Caco-2 (cell line): ENCODE measurements around the gene NMRK2. TPM values are rescaled to one million over a fixed set of nuclear protein-coding genes. Genes with fewer than 3 reads are reported as not detected.
"Not testable (repeated sequence)": the region's sequence is repeated elsewhere in the genome, so short reads cannot be mapped to it uniquely, and the experiment has no call there.

Experiments
- Bru-seq: library from RNA; stranded (reverse); fragments of 400-500 nt; gene quantifications from one replicate; lab custom pipeline; 2021; lab: Mats Ljungman, UMichigan
- BruChase-seq, 2 experiments: library from RNA; stranded (reverse); fragments of 400-500 nt; gene quantifications; one replicate each; lab custom pipeline; 2021; lab: Mats Ljungman, UMichigan
- BruUV-seq: library from RNA; stranded (reverse); fragments of 400-500 nt; replicated peaks from 2 replicates; lab custom pipeline; 2021; lab: Mats Ljungman, UMichigan
- CTCF ChIA-PET: fragments of 300-600 bp; sonication (Branson Sonifier 250); formaldehyde crosslinking; loops from one replicate; lab custom pipeline; 2022; ENCODE audit warnings: antibody characterized with exemption; lab: Charles Lee
- POLR2A ChIA-PET: fragments of 300-600 bp; sonication (Branson Sonifier 250); formaldehyde crosslinking; loops from one replicate; lab custom pipeline; 2022; ENCODE audit warnings: antibody characterized with exemption; lab: Charles Lee
- DNase-seq, 2 experiments: peaks; one replicate each; pipeline versions ENCODE4 v3.0.0 to v3.0.0-alpha.2; 2020 to 2022
- H3K27me3 ChIP-seq: replicated peaks from 2 replicates; pipeline ENCODE4 v1.6.0; 2011; ENCODE audit warnings: low read length; ENCODE audit not compliant: control insufficient read depth, insufficient read depth
- H3K36me3 ChIP-seq: 2 replicates; pipeline ENCODE4 v1.5.1; 2011; ENCODE audit warnings: low read length; ENCODE audit not compliant: control insufficient read depth, insufficient read depth
- H3K4me1 ChIP-seq: fragments of 250-450 bp; sonication (Bioruptor Pico); 2 replicates; pipeline ENCODE4 v1.5.1; 2020; ENCODE audit warnings: mild to moderate bottlenecking
- H3K4me3 ChIP-seq: 2 replicates; pipeline ENCODE4 v1.5.1; 2011; ENCODE audit warnings: low read depth, mild to moderate bottlenecking, control low read depth, low read length
- H3K9me3 ChIP-seq: fragments of 250-450 bp; sonication (Bioruptor Pico); 2 replicates; pipeline ENCODE4 v1.5.1; 2020; ENCODE audit warnings: mild to moderate bottlenecking, moderate library complexity
- H3K27ac Mint-ChIP-seq: one replicate; pipeline ENCODE4 v1.8.0; 2022; ENCODE audit warnings: mixed read lengths; ENCODE audit not compliant: unreplicated experiment
- H3K27me3 Mint-ChIP-seq: one replicate; pipeline ENCODE4 v1.8.0; 2022; ENCODE audit warnings: mixed read lengths; ENCODE audit not compliant: insufficient read depth, unreplicated experiment
- H3K36me3 Mint-ChIP-seq: one replicate; pipeline ENCODE4 v1.8.0; 2022; ENCODE audit warnings: mild to moderate bottlenecking, mixed read lengths; ENCODE audit not compliant: insufficient read depth, unreplicated experiment
- H3K4me1 Mint-ChIP-seq: one replicate; pipeline ENCODE4 v1.8.0; 2022; ENCODE audit warnings: low read depth, mixed read lengths; ENCODE audit not compliant: unreplicated experiment
- H3K4me3 Mint-ChIP-seq: one replicate; pipeline ENCODE4 v1.8.0; 2022; ENCODE audit warnings: mild to moderate bottlenecking, moderate library complexity, mixed read lengths; ENCODE audit not compliant: unreplicated experiment
- H3K9me3 Mint-ChIP-seq: one replicate; pipeline ENCODE4 v1.8.0; 2022; ENCODE audit warnings: mixed read lengths; ENCODE audit not compliant: unreplicated experiment
- intact Hi-C: fragments of 100-400 bp; cut with micrococcal nuclease; formaldehyde crosslinking; loops from one replicate; pipeline ENCODE4 v1.10.0; 2022; ENCODE audit not compliant: unreplicated experiment
- long read RNA-seq: library from polyadenylated mRNA; stranded (forward); transcript quantifications from one replicate; pipeline ENCODE4 v2.0.0, GENCODE V29; 2022
- total RNA-seq: library from RNA; stranded (reverse); gene quantifications from 2 replicates; pipeline ENCODE4 v1.2.3, GENCODE V29; 2022
- TF ChIP-seq, protein P1 (sequence below), 2 experiments: fragments of 200-600 bp in 1 of 2; IDR thresholded peaks; 1 replicate in 1 of 2; 2 replicates in 1 of 2; pipeline versions ENCODE4 v1.5.1 to v1.8.0; 2011 to 2022; ENCODE audit warnings: antibody characterized with exemption in 1 of 2, control low read depth in 1 of 2, inconsistent platforms in 1 of 2, low read depth in 1 of 2, low read length in 1 of 2, mild to moderate bottlenecking in 1 of 2, moderate library complexity in 1 of 2; ENCODE audit not compliant: insufficient read depth in 1 of 2, severe bottlenecking in 1 of 2, unreplicated experiment in 1 of 2

The NMRK2 gene, protein sequence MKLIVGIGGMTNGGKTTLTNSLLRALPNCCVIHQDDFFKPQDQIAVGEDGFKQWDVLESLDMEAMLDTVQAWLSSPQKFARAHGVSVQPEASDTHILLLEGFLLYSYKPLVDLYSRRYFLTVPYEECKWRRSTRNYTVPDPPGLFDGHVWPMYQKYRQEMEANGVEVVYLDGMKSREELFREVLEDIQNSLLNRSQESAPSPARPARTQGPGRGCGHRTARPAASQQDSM
- total RNA-seq: not detected in 2 replicates
- not detected for Bru-seq, nascent RNA
- BruChase-seq, experiment 1, labeled RNA remaining after a 2-hour chase: not detected
- not detected for BruChase-seq, experiment 2, labeled RNA remaining after a 6-hour chase
- long read RNA-seq: 0 reads

- no peaks in the 10 kb centered on the region for H3K9me3 Mint-ChIP-seq
- BruUV-seq: no TSS peak
- no peaks in the 10 kb centered on the region for H3K27me3 Mint-ChIP-seq
- Histone ChIP-seq H3K36me3 (no peaks in the 10 kb centered on the region), H3K27me3 (no peaks in the 10 kb centered on the region), H3K4me1 (no peaks in the 10 kb centered on the region), H3K9me3 (no peaks in the 10 kb centered on the region), H3K4me3 (no peak within 1 kb of the TSS)
- ChIA-PET POLR2A (no interaction called here), CTCF (no interaction called here)
- H3K27ac Mint-ChIP-seq: no peak within 1 kb of the TSS
- DNase-seq: no peak
- TF ChIP-seq, protein P1, sequence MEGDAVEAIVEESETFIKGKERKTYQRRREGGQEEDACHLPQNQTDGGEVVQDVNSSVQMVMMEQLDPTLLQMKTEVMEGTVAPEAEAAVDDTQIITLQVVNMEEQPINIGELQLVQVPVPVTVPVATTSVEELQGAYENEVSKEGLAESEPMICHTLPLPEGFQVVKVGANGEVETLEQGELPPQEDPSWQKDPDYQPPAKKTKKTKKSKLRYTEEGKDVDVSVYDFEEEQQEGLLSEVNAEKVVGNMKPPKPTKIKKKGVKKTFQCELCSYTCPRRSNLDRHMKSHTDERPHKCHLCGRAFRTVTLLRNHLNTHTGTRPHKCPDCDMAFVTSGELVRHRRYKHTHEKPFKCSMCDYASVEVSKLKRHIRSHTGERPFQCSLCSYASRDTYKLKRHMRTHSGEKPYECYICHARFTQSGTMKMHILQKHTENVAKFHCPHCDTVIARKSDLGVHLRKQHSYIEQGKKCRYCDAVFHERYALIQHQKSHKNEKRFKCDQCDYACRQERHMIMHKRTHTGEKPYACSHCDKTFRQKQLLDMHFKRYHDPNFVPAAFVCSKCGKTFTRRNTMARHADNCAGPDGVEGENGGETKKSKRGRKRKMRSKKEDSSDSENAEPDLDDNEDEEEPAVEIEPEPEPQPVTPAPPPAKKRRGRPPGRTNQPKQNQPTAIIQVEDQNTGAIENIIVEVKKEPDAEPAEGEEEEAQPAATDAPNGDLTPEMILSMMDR (IDR thresholded peaks at IDR 0.05; ENCODE audit: insufficient read depth in 1 of 2, low read depth in 1 of 2, low read length in 1 of 2, severe bottlenecking in 1 of 2, unreplicated experiment in 1 of 2): no peak
- H3K36me3 Mint-ChIP-seq: no peaks in the 10 kb centered on the region
- H3K4me1 Mint-ChIP-seq: no peaks in the 10 kb centered on the region
- H3K4me3 Mint-ChIP-seq: no peak within 1 kb of the TSS
- intact Hi-C loops: no loop called here
Observed at GRCh38 chr19:3932931-3933810, at the start of gene NMRK2. Gene NMRK2 (plus strand): TSS chr19:3933069. CDS start chr19:3933672, 603 bp downstream.

DNA sequence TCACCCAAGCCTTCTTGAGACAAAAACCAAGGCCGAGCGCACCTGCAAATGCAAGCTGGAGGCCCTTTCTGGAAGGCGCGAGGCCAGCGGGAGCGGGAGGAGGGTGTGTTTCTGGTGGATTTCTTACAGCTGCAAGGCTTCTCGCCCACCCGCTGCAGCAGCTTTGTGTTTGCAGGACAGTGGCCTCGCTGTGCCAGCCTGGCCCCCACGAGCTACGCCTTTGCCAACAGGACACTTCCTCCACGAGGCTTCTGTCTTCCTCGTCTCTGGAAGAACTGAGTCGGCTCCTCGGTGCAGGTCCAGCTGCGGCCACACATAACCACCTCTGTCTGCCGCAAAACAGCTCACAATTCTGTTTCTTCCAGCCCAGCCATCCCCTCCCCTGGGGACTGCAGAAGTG is 42.3 kb upstream of the NMRK2 start:
- TF ChIP-seq, protein P1 (IDR thresholded peaks at IDR 0.05; ENCODE audit: insufficient read depth in 1 of 2, low read depth in 1 of 2, low read length in 1 of 2, severe bottlenecking in 1 of 2, unreplicated experiment in 1 of 2): no peak
- ChIA-PET POLR2A (no interaction called here), CTCF (no interaction called here)
- no peak overlapping the region for H3K4me3 Mint-ChIP-seq
- H3K9me3 ChIP-seq: no peaks in the 10 kb centered on the region
- no peaks in the 10 kb centered on the region for H3K27me3 ChIP-seq
- no peaks in the 10 kb centered on the region for H3K4me1 ChIP-seq
- H3K9me3 Mint-ChIP-seq: no peaks in the 10 kb centered on the region
- no peak for DNase-seq
- no peaks in the 10 kb centered on the region for H3K36me3 Mint-ChIP-seq
- no peaks in the 10 kb centered on the region for H3K4me1 Mint-ChIP-seq
- no peaks in the 10 kb centered on the region for H3K27me3 Mint-ChIP-seq
- no peaks in the 10 kb centered on the region for H3K36me3 ChIP-seq
- intact Hi-C loops: no loop called here
- no peak overlapping the region for H3K4me3 ChIP-seq
- H3K27ac Mint-ChIP-seq: no peak overlapping the region
- no TSS peak for BruUV-seq

- no peaks in the 10 kb centered on the region for H3K4me1 ChIP-seq
- Mint-ChIP-seq H3K9me3 (no peaks in the 10 kb centered on the region), H3K27me3 (no peaks in the 10 kb centered on the region), H3K27ac (no peak overlapping the region), H3K4me3 (no peak overlapping the region), H3K36me3 (no peaks in the 10 kb centered on the region), H3K4me1 (no peaks in the 10 kb centered on the region)
- BruUV-seq: no TSS peak
- intact Hi-C loops: no loop called here
- no peaks in the 10 kb centered on the region for H3K36me3 ChIP-seq
- no peak for DNase-seq
- H3K9me3 ChIP-seq: 0 out of 2 replicates have a peak, but pooled peaks cover 6% of the 10 kb centered on the region
- H3K4me3 ChIP-seq: no peak overlapping the region
- no peaks in the 10 kb centered on the region for H3K27me3 ChIP-seq
- POLR2A ChIA-PET: interaction anchor here (0.7 kb wide), 1 partner anchor 524 kb away, joined by 16 read pairs; no protein-coding TSS in a partner anchor
- CTCF ChIA-PET: no interaction called here
- TF ChIP-seq, protein P1 (IDR thresholded peaks at IDR 0.05; ENCODE audit: insufficient read depth in 1 of 2, low read depth in 1 of 2, low read length in 1 of 2, severe bottlenecking in 1 of 2, unreplicated experiment in 1 of 2): no peak
Observed at GRCh38 chr19:3893509-3894179, 39.2 kb upstream of the NMRK2 start.

DNA sequence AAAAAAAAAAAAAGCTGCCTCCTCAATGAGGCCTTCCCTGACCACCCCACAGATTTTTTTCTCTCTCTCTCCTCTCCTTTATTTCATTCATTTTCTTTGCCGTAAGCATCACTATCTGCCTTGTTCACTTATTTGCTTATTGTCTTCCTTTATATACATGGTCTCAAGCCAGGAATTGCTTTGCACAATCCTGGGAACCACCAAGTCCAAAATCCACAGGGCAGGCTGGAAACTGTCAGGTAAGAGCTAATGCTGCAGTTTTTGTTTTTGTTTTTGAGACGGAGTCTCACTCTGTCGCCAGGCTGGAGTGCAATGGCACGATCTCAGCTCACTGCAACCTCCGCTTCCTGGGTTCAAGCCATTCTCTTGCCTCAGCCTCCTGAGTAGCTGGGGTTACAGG is 37.9 kb upstream of the NMRK2 start:
- H3K4me3 Mint-ChIP-seq, CTCF ChIA-PET, DNase-seq: not testable (repeated sequence)

More for the DNA sequence above, 37.9 kb upstream of the NMRK2 start:
- H3K27me3 ChIP-seq, H3K4me1 ChIP-seq, POLR2A ChIA-PET, H3K27ac Mint-ChIP-seq, H3K9me3 ChIP-seq, H3K9me3 Mint-ChIP-seq, H3K4me3 ChIP-seq, H3K36me3 Mint-ChIP-seq, BruUV-seq, intact Hi-C loops, H3K36me3 ChIP-seq, H3K4me1 Mint-ChIP-seq, H3K27me3 Mint-ChIP-seq: not testable (repeated sequence)
